T-helper 2 cell treated with Interferon-gamma antibody and Interleukin-4, amounts not matched to agents 5 μg/mL and 100 μg/mL, for 36 hours (primary cell): ENCODE measurements around the gene OR1N1.

Experiments used
- DNase-seq: peaks from one replicate; pipeline ENCODE4 v3.0.0; 2021; ENCODE audit warnings: low spot score
- H3K27ac Mint-ChIP-seq: one replicate; pipeline ENCODE4 v1.8.0; 2021; ENCODE audit warnings: mild to moderate bottlenecking, mixed read lengths
- H3K27me3 Mint-ChIP-seq: one replicate; pipeline ENCODE4 v1.8.0; 2021; ENCODE audit warnings: low read depth, mixed read lengths
- H3K36me3 Mint-ChIP-seq: one replicate; pipeline ENCODE4 v1.8.0; 2021; ENCODE audit warnings: low read depth, mixed read lengths
- H3K4me1 Mint-ChIP-seq: one replicate; pipeline ENCODE4 v1.8.0; 2021; ENCODE audit warnings: low read depth, mixed read lengths
- H3K4me3 Mint-ChIP-seq: one replicate; pipeline ENCODE4 v1.8.0; 2022; ENCODE audit warnings: mild to moderate bottlenecking, moderate library complexity, mixed read lengths
- H3K9me3 Mint-ChIP-seq: one replicate; pipeline ENCODE4 v1.8.0; 2021; ENCODE audit warnings: mixed read lengths

OR1N1 gene

DNA sequence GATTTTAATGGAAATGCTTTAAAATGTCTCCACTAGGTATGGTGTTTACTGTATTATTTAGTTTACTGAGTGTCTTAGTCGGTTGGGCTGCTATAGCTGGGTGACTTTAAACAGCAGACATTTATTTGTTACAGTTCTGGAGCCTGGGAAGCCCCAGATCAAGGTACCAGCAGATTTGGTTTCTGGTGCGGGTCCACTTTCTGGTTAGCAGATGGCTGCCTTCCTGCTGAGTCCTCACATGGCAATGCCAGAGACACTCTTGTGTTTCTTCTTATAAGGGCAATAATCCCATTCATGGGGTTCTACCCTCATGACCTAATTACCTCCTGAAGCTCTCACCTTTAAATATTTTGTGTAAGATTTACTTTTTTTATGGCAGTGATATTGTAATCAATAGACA lies 8.9 kb downstream of the OR1N1 start:
- no peak overlapping the region for H3K4me3 Mint-ChIP-seq

GRCh38 chr9:122510502-122510901 lies 16.6 kb downstream of the OR1N1 start, which contains the start of gene OR1J2:
Gene OR1J2 (plus strand): TSS chr9:122510802. CDS start chr9:122510802, 0 bp downstream.
- H3K4me3 Mint-ChIP-seq: no peak within 1 kb of the TSS
- peaks cover 8% of the 10 kb centered on the region for H3K27me3 Mint-ChIP-seq
- no peaks in the 10 kb centered on the region for H3K36me3 Mint-ChIP-seq
- no peak within 1 kb of the TSS for H3K27ac Mint-ChIP-seq
- H3K4me1 Mint-ChIP-seq: no peaks in the 10 kb centered on the region
- no peaks in the 10 kb centered on the region for H3K9me3 Mint-ChIP-seq
- DNase-seq: no peak

More for the DNA sequence above, 8.9 kb downstream of the OR1N1 start:
- Mint-ChIP-seq H3K36me3 (no peaks in the 10 kb centered on the region), H3K27me3 (peaks cover 3% of the 10 kb centered on the region), H3K9me3 (no peaks in the 10 kb centered on the region), H3K27ac (no peak overlapping the region), H3K4me1 (no peaks in the 10 kb centered on the region)
- no peak for DNase-seq

DNA sequence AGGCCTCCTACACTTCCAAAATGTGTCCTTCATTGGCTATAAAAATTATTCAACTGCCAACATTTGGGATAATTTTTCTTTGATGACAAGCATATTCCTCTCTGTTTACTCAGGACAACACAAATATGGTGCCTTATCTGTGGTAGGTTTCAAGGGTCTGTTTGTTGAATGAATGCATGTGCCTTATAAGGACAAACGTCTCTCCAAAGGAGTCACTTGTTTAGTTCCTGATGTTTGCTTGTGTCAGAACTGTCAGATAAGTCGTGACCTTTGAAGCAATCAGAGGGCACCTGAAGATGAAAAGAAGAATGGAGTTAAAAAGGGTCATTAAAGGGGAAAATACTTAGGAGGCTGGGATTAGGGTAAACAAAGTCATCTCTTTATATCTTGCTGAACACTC lies 20.1 kb downstream of the OR1N1 start:
- H3K27me3 Mint-ChIP-seq: peaks cover 6% of the 10 kb centered on the region
- no peak overlapping the region for H3K27ac Mint-ChIP-seq
- no peak for DNase-seq
- no peaks in the 10 kb centered on the region for H3K4me1 Mint-ChIP-seq
- H3K4me3 Mint-ChIP-seq: no peak overlapping the region
- H3K9me3 Mint-ChIP-seq: no peaks in the 10 kb centered on the region
- no peaks in the 10 kb centered on the region for H3K36me3 Mint-ChIP-seq

- no peaks in the 10 kb centered on the region for H3K9me3 Mint-ChIP-seq
- DNase-seq: no peak
- no peak overlapping the region for H3K27ac Mint-ChIP-seq
- H3K36me3 Mint-ChIP-seq: no peaks in the 10 kb centered on the region
- H3K27me3 Mint-ChIP-seq: peaks cover 2% of the 10 kb centered on the region
- H3K4me3 Mint-ChIP-seq: no peak overlapping the region
- no peaks in the 10 kb centered on the region for H3K4me1 Mint-ChIP-seq
Measured at GRCh38 chr9:122498883-122499288, 28.2 kb downstream of the OR1N1 start.

DNA sequence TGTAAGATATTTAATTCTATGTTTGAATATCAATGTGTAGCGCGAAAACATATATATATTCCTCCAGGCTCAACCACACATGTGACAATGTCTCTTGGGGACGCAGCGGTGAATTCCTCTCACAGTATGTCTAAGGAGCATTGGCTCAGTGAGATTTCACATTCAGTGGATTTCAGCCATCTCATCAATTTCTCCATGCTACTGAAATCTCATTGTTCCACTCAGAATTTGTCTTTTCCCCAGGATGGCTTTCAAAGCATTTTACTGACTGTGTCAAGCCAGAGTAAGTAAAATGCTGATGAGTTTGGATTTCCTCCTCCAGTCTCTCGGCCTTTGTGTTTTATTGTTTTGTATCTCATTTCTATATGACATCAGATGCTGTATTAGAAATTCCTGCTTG lies 48.0 kb downstream of the OR1N1 start:
- Mint-ChIP-seq H3K4me1 (no peaks in the 10 kb centered on the region), H3K27me3 (peaks cover 13% of the 10 kb centered on the region), H3K9me3 (no peaks in the 10 kb centered on the region), H3K4me3 (no peak overlapping the region), H3K36me3 (no peaks in the 10 kb centered on the region), H3K27ac (no peak overlapping the region)
- DNase-seq: no peak

DNA sequence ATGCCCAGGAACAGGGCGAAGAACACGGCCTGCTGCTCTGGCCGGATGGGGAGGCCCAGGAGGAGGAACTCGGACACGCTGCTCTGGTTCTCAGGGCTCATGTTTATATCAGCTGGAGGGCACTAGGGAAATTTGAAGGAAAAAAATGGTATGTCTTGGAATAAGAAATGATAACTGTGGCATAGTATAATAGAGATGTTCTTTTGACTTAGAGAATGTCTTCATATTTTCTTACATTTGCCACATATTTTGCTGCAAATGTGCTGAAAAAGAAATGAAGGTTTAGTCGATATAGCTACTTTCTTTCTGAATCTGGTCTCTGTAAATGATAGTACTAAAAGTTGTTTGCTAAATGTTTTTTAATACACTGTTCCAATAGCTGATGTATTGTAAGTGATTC lies 49.3 kb downstream of the OR1N1 start, which contains the start of gene OR1J1:
Gene OR1J1 (minus strand): TSS at position 101 of the 400 bp plus-strand sequence. CDS start 0 bp downstream, at position 101.
- H3K36me3 Mint-ChIP-seq: no peaks in the 10 kb centered on the region
- no peak for DNase-seq
- H3K4me1 Mint-ChIP-seq: no peaks in the 10 kb centered on the region
- H3K9me3 Mint-ChIP-seq: no peaks in the 10 kb centered on the region
- no peak within 1 kb of the TSS for H3K4me3 Mint-ChIP-seq
- H3K27ac Mint-ChIP-seq: no peak within 1 kb of the TSS
- H3K27me3 Mint-ChIP-seq: peaks cover 13% of the 10 kb centered on the region

DNA sequence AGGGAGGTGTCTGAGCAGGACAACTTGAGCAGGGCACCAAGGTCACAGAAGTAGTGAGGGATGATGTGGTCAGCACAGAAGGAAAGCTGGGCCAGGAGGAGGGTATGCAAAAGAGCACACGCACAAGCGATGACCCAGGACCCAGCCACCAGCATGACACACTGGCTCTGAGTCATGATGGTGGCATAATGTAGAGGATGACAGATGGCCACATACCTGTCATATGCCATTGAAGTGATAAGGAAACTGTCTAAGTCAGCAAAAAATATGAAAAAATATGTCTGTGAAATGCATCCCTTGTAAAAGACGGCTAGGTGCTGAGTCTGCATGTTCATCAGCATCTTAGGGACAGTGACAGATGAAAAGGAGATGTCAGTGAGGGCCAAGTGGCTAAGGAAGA lies 49.7 kb downstream of the OR1N1 start:
- no peaks in the 10 kb centered on the region for H3K36me3 Mint-ChIP-seq
- no peak for DNase-seq
- H3K27ac Mint-ChIP-seq: no peak overlapping the region
- peaks cover 11% of the 10 kb centered on the region for H3K27me3 Mint-ChIP-seq
- no peak overlapping the region for H3K4me3 Mint-ChIP-seq
- no peaks in the 10 kb centered on the region for H3K9me3 Mint-ChIP-seq
- no peaks in the 10 kb centered on the region for H3K4me1 Mint-ChIP-seq
